Globus pallidus (tissue), 1 donor: ENCODE measurements around the gene SMCO2.

Source experiments
- DNase-seq: peaks from one replicate; pipeline ENCODE4 v3.0.0-alpha.2; 2015; ENCODE audit warnings: low spot score

The SMCO2 gene

DNA sequence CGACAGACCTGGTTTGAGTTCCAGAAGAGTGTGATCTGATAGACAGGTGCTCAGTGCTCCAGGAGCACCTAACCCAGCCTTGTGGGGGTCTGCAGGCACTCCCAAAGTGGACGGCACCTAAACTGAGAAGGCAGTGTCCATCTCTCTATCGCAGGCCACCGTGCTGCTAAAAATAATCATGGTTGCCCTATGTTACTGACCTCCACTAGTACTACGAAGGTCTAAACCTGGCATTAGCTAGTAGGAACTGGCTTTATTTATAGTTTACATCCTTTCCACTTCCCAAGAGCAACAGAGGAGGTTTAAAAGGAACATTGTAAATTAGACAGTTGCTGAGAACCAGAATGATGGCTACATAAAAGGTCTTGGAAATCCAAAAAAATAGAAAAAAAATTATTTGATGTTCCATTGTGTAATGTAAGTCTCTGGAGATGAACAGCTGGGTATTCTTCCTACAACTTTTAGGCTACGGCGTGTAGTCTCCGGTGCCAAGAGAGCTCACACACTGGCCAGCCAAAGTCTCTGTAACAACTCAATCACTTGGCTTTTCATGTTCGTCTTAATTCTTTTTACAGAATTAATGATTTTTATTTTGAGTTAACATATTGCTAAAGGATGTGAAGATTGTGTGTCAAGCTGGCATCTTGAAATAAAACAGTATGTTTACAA, 104.8 kb downstream of the SMCO2 start:
- no peak for DNase-seq
